ENCODE data around the gene PARM1.

- TF ChIP-seq RFX7 (CRISPR knock-in tag; IDR thresholded peaks at IDR 0.05) (no peak), FOSL1 (tag; conservative IDR thresholded peaks at IDR 0.05) (no peak)
Measured at GRCh38 chr4:75002381-75002780, 69.5 kb downstream of the PARM1 start.
